ENCODE measurements around the gene MPRIP.

MPRIP gene

GRCh38 chr17:17019430-17019762 lies 22.9 kb upstream of the MPRIP start:
- no peak for TF ChIP-seq FOXP2 (optimal IDR thresholded peaks at IDR 0.05; ENCODE audit: borderline replicate concordance, extremely low read depth, extremely low read length, insufficient read depth)
- TF ChIP-seq SIN3A (IDR thresholded peaks at IDR 0.05; ENCODE audit: borderline replicate concordance, insufficient read depth, low read length) = no peak
- no peak for TF ChIP-seq TAF1 (IDR thresholded peaks at IDR 0.05; ENCODE audit: borderline replicate concordance, insufficient read depth, low read length)
- TF ChIP-seq POLR2AphosphoS5 (IDR thresholded peaks at IDR 0.05; ENCODE audit: low read depth, low read length) = no peak
- TF ChIP-seq REST (IDR thresholded peaks at IDR 0.05; ENCODE audit: insufficient read depth in 1 of 2, low read depth in 2 of 2, low read length in 2 of 2) = no peak

DNA sequence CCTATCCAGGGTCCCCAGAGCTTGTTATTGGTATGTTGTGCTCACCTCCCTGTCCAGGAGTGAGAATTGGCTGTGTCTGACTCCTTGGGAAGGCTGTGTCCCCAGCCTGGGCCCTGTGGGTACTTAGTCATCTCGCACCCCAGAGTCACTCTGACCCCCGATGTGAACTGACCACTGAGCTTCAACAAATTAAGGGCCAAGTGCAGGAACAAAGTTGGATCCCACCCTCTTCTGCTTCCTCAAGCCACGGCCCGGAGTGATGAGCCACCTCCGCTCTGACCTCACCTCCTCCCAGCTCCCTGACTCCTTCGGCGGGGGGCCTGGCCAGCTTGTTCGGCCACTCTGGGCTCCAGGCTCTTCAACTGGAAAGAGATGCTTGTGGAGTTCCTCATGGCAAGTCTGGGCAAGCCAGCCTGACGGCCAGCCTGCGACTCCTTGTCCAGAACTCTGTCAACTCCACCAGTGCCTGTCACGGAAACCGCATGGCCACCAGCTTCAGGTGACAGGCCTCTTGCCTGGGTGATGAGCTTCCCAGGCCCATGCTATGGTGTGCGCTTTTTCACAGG lies 22.3 kb upstream of the MPRIP start:
- TF ChIP-seq TAF1 (IDR thresholded peaks at IDR 0.05; ENCODE audit: borderline replicate concordance, insufficient read depth, low read length) (no peak), POLR2AphosphoS5 (IDR thresholded peaks at IDR 0.05; ENCODE audit: low read depth, low read length) (no peak), SIN3A (IDR thresholded peaks at IDR 0.05; ENCODE audit: borderline replicate concordance, insufficient read depth, low read length) (no peak)

GRCh38 chr17:17020821-17021193 lies 21.4 kb upstream of the MPRIP start:
- TF ChIP-seq REST (IDR thresholded peaks at IDR 0.05; ENCODE audit: insufficient read depth in 1 of 2, low read depth in 2 of 2, low read length in 2 of 2) (no peak), TAF1 (IDR thresholded peaks at IDR 0.05; ENCODE audit: borderline replicate concordance, insufficient read depth, low read length) (no peak), SIN3A (IDR thresholded peaks at IDR 0.05; ENCODE audit: borderline replicate concordance, insufficient read depth, low read length) (no peak), POLR2AphosphoS5 (IDR thresholded peaks at IDR 0.05; ENCODE audit: low read depth, low read length) (no peak)

DNA sequence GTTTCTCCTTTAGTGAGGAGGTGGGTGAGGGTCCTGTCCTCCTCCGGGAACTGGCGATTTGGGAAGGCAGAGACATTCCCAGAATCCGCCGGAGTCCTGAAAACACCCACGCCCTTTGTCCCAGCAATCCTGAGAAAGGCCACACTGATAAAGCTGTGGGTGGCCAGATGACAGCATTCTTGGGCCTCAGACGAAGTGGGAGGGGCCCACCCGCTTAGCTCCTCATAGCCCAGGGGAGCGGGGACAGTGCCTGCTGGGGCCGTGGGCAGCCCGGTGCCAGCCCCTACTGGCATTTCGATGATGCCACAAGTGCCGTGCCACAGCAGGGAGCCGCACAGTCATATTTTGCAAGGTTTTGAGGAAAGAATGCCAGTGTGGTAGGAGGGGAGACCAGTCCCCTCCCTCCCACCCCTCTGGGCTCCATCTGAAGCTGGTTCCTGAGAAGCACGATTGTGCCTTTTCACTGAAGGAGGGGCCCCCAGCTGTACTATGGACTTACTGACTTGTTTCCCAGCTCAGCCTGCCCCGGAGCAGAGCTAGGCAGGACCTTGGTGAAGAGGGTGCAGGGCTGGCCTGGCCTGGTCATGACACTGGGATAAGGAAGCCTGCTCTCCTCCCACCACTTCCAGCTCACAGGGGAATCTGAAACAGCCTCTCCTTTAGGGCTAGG lies 20.9 kb upstream of the MPRIP start:
- TF ChIP-seq FOXP2 (optimal IDR thresholded peaks at IDR 0.05; ENCODE audit: borderline replicate concordance, extremely low read depth, extremely low read length, insufficient read depth) = no peak
- TF ChIP-seq REST (IDR thresholded peaks at IDR 0.05; ENCODE audit: insufficient read depth in 1 of 2, low read depth in 2 of 2, low read length in 2 of 2) = no peak
- TF ChIP-seq POLR2AphosphoS5 (IDR thresholded peaks at IDR 0.05; ENCODE audit: low read depth, low read length) = no peak

- TF ChIP-seq SIN3A (IDR thresholded peaks at IDR 0.05; ENCODE audit: borderline replicate concordance, insufficient read depth, low read length) (no peak), FOXP2 (optimal IDR thresholded peaks at IDR 0.05; ENCODE audit: borderline replicate concordance, extremely low read depth, extremely low read length, insufficient read depth) (no peak), TAF1 (IDR thresholded peaks at IDR 0.05; ENCODE audit: borderline replicate concordance, insufficient read depth, low read length) (no peak), REST (IDR thresholded peaks at IDR 0.05; ENCODE audit: insufficient read depth in 1 of 2, low read depth in 2 of 2, low read length in 2 of 2) (no peak), POLR2AphosphoS5 (IDR thresholded peaks at IDR 0.05; ENCODE audit: low read depth, low read length) (no peak)
Measured at GRCh38 chr17:17022011-17022410, 20.2 kb upstream of the MPRIP start.
